Stimulated activated CD8-positive, alpha-beta memory T cell treated with anti-CD3 and anti-CD28 coated beads, Interleukin-4, amount 100 ng/mL, for 24 hours (primary cell): ENCODE measurements around the gene SHISA6.

Source experiments
- DNase-seq: peaks from one replicate; pipeline ENCODE4 v3.0.0-alpha.2; 2020; ENCODE audit warnings: low read depth

SHISA6 gene

DNA sequence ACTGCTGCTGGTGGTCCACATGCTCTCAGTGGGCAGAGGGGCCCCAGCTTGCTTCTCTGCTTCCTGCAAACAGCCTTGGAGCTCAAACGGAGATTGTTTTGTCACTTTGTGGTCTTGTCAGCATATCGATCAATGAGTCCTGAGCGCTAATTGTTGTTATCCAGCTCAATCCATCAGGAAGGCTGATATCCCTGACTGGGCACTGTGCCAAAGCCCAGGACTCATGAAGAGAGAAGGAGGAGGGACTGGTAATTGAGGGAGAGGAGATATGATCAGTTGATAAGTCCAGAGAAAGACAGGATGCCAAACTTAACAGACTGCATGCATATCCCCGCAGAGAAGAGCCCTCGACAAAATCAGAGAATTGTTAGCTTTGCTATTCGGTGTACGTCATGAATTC lies 298.6 kb downstream of the SHISA6 start:
- no peak for DNase-seq

DNA sequence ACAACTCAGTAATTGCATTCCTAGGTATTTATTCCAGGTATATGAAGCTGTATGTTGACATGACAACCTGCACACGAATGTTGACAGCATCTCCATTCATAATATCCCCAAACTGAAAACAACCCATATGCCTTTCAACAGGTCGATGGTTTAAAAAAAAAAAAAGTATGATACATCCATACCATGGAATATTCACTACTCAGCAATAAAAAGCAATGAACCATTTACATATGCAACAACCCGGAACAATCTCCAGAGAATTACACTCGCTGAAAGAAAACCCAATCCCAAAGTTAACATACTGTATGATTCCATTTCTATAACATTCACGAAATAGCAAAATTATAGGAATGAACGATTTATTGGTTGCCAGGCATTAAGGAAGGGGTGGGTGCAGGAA lies 304.0 kb downstream of the SHISA6 start:
- DNase-seq, result no peak

DNA sequence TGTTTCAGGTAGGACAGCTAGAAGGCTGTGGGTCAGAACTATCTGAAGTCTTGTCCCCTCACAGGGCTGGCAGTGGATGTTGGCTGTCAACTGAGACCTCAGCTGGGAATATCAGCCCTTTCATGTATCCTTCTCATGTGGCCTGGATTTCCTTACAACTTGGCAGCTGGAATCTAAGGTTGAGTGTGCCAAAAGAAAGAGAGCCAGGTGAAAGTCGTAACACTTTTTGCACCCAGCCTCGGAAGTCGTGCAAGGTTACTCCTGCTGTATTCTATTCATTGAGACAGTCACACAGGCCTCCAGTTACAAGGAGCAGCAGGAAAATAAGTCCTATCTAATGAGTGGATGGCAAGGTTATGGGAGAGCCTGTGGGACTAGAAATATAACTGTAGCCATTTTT lies 304.7 kb downstream of the SHISA6 start:
- DNase-seq, result no peak

DNA sequence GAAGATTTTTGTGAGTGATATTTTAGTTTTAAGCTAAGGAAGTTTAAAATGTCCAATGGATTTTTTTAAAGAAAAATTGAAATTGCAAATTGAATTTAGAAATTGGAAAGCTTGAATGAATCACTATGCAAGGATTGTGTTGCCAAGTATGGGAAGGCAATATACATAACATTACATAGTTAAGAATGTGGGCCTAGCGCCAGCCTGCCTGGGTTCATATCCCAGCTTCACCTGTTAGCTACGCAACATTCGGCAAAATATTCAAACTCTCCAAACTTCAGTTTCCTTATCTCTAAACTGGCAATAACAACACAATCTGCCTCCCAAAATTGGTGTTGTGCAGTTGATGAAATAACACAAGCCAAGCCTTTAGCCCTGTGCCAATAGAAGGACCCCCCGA lies 306.8 kb downstream of the SHISA6 start:
- DNase-seq, result no peak

DNA sequence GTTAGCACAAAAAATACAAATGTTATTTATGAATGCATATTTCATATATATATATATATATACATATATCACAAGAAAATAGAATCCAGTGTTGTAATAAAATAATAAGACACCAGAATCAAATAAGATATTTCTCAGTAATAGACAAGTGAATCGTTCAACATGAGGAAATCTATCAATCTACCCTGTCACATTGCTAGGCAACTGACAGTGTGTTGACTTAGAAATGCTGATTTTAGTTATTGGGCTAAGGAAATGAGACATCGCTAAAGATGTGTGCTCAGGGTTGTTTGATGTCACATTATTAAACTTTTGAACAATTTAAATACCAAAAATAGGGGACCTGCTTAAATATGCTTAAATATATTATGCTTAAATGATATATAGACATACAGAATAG lies 307.4 kb downstream of the SHISA6 start:
- DNase-seq, result no peak

DNA sequence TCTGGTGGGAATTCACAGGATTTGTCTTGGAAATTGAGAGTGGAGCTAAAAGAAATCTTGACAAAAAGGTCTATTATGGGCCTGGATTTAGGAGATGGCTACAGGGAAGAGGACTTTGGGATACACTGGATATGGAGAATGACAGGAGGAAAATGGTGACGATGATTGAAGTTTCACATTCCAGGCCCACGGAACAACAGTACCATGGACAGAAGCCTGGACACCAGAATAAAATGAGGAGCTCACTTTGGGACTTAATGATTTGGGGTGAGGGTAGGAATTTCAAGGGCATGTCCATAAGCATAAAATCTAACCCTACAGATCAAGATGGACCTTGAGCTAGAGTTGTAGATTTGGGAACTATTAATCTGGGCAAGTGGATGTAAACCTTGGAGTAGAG lies 309.4 kb downstream of the SHISA6 start:
- DNase-seq, result no peak

DNA sequence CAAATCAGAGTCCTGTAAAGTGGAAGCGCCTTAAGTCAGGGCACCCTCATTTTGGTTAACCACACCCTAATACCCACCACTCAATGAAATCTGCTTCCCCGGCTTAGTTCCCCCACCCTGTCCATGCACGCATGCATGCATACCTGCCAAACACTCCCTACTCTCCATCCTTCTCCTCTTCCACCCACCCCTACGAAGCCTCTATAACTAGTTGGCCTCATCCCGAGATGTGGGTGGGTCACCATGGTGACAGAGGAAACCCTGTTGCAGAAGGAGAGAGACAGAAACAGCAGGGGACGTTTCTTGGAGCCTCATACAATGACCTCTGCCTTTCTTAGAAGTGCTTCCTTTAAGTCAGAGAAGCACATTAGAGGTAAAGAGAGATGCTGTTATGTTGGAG lies 310.4 kb downstream of the SHISA6 start:
- no peak for DNase-seq

DNA sequence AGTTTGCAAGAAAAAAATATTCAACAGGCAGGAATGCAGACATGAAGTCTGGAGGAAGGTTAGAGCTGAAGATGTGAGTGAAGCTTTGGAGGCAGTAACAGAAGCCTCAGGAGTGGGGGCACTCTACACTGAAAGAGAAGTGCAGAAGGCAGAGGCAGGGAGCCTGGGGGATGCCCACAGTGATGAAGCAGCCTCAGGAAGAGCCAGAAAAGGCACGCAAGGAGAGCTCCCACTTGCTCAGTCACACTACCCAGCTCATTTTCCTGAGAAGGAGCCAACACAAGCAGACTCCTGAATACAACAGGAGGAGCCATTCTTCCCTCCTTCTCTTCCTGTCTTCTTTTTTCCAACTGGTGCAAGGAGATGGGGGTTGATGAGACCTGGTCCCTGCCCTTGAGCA lies 312.1 kb downstream of the SHISA6 start:
- no peak for DNase-seq

DNA sequence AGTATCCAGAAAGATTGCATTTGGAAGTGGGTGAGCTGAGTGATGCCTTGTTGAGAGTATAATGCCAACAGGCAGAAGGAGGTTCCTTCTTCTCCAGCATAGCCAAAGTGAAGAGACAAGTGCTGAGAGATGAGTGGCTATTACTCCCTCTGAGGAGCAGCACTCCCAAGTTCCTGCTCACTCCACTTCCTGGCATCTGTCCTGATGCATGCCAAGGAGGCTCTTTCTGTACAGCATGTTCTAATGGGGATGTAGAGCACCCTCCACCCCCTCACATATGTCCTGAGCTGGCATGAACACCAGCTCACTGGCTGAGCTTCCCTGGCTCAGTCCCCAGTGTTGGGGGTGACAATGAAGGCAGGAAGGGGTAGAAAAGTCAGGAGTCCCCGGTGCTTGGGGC lies 313.0 kb downstream of the SHISA6 start:
- no peak for DNase-seq

DNA sequence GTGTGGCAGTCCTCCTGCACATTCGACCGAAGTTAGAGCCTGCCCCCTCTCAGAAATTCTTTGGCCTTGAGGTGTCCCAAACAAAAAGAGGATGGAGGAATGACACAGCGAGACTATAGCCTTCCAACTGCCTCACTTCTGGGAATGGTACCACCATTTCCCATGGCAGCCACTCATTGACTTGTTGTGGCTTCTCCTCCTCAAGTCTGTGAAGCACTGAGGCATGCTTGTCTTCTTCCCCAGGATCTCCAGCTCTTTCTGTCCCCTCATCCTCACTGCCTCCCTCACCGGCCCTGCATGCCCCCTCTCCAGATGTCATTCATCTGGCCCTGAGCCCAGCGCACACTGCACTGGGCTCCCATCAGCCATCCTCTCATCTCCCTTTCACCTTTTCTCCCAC lies 313.5 kb downstream of the SHISA6 start:
- no peak for DNase-seq

DNA sequence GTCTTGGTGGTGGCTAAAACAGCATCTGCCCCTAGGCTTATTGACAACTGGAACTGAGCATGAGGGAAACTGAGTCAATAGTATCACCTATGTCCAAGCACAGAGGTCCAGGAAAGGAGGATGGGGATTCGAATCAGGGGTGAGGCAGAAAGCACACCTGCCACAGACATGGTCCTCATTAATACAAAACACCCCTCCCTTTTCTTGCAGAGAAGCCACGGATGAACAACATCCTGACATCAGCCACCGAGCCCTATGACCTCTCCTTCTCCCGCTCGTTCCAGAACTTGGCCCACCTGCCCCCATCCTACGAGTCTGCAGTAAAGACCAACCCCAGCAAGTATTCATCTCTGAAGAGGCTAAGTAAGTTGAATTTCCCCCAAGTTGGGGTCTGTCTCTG lies 314.5 kb downstream of the SHISA6 start:
- DNase-seq, result no peak

DNA sequence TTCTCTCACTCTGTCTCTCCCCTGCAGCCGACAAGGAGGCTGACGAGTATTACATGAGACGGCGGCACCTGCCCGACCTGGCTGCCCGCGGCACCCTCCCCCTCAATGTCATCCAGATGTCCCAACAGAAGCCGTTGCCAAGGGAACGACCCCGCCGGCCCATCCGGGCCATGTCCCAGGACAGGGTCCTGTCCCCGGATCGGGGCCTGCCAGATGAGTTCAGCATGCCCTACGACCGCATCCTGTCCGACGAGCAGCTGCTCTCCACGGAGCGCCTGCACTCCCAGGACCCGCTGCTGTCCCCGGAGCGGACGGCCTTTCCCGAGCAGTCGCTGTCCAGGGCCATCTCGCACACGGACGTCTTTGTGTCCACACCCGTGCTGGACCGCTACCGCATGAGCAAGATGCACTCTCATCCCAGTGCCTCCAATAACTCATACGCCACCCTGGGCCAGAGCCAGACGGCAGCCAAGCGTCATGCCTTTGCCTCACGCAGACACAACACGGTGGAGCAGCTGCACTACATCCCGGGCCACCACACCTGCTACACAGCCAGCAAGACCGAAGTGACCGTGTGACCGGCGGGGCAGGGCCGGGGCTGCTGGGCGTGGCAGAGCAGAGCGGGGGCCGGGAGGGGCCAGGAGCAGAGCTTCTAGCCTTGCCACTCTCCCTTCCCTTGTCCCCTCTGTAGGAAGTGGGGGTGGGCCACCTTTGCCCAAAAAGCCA lies 316.9 kb downstream of the SHISA6 start:
- no peak for DNase-seq

DNA sequence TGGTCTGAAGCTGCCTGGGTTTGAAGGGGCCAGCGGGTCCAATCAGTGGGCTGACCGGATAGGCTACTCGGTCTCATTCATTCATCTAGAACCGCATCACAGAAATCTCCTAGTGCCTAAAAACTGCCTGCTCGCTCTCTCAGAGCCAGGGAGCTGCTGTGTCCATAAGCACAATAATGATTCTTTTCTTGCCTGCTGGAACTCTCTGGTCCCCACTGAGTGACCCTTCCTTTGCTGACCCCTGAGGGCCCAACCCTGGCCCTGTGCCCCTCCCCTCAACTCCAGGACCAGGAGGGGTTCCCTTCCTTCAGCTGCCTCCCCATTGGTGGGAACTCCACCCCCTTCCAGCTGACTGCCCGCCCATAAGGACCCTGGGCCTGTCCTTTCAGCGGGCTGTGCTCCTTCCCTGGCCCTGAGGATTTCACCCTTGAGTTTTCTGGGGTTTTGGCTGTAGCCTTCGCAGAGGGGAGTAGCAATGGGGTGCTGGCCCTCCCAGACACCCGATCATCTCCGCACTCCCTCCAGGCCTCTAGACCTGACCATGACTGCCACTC lies 317.7 kb downstream of the SHISA6 start:
- no peak for DNase-seq

DNA sequence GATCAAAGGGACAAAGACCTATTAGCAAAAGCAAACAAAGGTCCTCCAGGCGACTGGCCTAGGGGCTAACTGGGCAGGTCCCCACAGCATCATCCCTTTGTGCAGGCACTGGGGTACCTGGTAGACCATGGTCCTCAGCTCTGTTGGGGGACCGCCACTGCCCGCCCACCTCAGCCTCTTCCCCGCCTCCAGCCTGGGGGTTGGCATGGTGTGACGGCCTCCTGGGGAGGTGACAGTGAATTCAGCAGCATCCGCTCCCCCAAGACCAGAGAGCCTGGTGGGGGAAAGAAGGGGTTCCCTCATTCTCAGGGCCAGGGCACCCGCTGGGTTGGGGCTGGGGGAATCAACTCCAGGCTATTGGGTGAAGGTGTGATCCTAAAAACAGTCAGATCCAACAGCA lies 318.6 kb downstream of the SHISA6 start:
- DNase-seq, result no peak

DNA sequence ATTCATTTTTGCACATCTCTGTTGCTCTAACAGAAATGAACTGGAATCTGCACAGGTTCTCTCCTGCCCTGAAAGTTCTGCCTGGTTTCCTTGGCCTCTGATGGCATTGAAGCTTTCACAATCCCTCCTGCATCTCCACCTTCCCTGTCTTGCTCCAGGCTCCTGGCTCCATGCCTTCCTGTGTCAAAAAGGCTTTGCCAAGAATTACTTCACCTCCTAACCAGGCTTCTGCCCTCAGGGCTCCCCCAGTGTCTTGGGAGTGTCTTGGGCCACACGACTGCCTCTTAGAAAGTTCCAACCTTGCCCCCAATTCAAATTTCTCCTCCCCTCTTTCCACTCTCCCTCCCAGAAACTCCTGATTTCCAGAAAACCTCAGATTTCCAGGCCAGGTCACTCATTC lies 320.3 kb downstream of the SHISA6 start:
- no peak for DNase-seq

DNA sequence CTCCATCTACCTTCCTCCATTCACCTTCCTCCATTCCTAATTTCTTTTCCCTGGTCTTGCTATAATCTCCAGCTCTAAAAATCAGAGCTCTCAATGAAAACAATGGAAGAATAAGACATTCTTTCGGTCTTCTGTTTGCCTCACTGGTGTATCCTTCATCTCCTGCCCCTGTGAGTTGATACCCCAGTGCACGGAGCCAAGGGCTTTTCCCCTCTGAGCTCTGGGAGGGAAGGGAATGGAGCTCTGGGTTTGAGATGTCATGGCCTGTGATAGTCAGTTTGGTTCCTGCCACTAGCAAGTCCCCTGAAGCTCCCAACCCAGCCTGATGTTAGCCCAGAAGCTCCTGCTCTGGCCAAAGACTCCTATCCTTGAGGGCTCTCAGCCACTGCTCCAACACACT lies 320.7 kb downstream of the SHISA6 start:
- DNase-seq, result no peak

DNA sequence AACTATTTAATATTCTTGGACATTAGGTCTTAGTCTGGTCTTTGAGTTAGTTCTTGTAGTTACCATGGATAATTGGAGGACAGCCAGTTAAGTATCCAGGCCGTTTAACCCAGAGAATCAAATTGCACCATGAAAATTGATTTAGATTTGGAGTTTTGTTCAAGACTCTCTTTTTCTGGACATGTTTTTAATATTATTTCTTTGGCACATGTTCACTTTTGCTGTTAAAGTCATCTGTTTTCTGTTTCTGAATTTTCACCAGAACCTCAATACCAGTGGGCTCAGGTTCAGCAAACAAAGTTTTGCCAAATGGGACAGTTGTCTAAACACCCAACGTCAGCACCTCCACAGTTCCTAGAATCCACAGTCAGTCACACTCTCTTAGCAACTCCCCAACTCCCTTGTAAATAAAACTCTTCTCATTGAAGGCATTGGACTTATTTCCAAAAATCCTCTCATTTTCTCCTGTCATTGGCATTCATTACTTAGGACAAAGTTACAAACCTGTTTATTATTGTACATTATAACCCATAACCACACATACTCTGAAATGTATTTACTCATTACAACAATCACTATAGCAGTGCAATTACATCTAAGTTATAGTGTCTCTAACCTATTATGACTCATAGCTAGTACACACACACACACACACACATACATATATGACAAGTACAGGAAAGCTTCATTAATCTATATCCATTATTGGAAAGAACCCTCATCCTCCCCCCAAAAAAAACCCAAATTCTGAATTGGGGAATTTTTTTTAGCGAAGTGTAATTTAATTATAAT lies 323.8 kb downstream of the SHISA6 start:
- DNase-seq, result no peak

DNA sequence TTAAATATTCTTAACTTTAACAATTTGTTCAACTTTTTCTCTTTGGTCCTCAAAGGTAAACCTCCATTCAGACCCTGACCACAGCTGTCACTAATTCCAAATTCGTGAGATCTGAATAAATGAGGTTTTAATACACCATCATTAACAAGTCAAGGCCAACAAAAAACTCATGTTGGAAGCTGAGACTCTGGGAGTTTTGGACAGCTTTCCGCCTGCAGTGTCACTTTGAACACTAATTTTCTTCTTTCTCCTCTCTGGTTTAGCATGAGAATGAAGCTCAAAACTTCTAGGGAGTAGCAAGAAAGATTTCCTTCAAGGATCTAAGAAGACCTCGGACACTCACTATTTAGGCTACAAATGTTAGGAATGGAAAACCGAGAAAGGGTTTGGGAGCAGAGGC lies 324.6 kb downstream of the SHISA6 start:
- no peak for DNase-seq

DNA sequence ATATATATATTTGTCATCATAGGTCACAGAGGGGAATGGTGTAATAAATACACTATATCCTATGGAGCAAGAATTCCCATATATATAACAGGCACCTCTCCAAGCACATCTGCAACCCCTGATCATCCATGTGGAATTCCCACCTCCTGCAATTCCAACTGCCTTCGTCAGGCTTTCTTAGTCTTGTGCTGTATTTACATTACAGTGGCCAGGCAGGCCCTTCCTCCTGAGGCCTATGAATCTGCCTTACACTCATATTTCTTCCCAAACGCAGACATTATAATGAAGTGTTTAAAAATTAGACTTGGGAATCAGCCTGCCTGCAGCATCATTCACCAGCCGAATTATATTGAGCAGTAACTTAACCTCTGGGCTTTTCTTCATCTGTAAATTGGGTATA lies 338.0 kb downstream of the SHISA6 start:
- no peak for DNase-seq

DNA sequence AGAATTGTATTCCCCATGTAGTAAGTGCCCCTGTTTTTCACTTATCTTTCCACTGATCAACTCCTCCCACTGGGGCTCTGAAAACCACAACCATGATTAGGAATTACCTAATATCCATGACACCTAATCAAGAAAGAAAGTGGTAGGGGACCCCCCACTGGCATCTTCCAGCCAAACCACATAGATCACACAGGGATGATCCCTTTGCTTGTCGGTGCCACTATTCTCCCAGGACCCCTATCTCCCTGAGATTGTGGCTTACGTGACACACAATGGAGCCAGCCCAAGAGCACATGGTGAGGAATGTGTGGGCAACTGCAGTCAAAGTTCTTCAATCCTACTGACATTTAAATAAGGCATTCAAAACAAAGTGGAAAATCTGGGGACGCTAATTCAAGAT lies 339.7 kb downstream of the SHISA6 start:
- no peak for DNase-seq

DNA sequence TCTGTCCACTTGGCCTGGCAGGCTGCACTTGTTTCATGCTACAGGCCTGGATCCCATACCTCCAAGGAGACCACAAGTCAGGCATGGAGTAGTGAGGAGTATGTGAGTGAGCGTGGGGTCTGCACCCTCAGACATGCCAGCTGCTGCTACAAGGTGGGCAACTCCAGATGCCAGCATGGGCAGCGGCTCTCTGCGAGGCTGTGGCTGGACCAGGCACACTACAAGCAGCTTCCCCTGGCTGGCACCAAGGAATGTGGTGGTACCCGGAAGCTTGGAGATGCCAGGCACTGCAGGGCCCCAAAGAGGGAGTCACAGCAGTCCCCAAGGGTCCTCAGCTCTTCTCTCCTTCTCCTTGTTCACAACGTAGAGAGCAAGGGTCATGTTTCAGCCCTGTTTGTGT lies 341.2 kb downstream of the SHISA6 start:
- DNase-seq, result no peak

DNA sequence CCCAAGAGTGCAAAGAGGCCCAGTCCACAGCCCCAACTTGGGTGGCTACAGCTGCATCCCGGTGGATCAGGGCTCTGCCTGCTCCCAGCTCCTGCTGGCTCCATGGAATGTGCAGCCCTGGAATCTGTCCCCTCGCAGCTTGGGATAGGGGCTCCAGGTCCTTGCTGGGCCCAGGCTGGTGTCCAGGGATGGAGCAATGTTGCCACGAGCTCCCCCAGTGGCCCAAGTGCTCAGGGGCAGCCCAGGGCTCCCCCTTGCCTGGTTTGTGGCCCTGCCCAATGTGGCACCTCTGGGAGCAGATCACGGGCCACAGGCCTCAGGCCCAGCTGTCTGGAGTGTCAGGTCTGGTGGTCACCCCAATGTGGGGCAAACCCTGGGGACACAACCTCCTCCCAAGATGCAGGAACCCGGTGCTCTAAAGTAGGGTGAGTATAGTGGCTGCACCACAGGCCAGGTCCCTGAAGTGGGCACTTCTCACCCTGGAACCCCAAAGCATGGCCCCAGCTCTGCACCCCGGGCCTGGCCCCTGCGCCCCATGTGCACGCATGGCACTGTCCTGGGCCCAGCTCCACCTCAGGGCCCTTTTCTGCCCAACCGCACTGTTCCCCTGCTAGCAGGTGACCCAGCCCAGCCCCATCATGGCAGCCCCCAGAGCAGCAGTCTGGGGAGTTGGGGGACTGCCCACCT lies 342.4 kb downstream of the SHISA6 start:
- DNase-seq, result no peak

DNA sequence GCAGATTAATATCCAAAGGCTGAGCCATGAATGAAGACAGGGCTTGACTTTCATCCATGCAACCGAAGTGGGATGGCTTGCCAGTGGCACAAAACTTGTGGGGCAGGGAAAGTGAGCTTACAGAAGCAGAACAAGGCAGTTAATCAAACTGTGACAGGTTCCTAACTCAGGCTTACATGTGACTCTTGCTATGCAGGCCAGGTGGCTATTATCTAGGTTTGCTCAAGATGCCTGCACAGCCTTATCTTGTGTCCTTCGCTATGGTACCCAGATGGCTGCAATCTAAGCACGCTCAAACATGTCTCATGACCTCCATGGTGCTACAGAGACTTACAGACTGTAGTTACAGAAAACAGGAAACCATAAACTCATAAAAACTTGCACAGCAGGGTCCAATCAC lies 348.7 kb downstream of the SHISA6 start:
- DNase-seq, result no peak
